Measurements from ENCODE around the gene RBM48. TPM values are rescaled to one million over a fixed set of nuclear protein-coding genes. Genes with fewer than 3 reads are reported as not detected.

RBM48 gene
- total RNA-seq, 2 experiments from 2014 or later, result 17.7 to 18.4 TPM

Other genes with a start within 250 kb of the RBM48 start
- 10 to 100 TPM; 13.8 to 14.3 TPM for gene GATAD1, start 81.3 kb upstream of the RBM48 start, total RNA-seq
- gene ERVW-1, start 50.8 kb upstream of the RBM48 start, total RNA-seq, result not detected
- 10 to 100 TPM; 16.1 to 18.9 TPM for gene PEX1, start 275 bp upstream of the RBM48 start, total RNA-seq
- 10 to 100 TPM; 30.3 to 34.0 TPM for gene FAM133B, start 61.6 kb downstream of the RBM48 start, total RNA-seq

Measured in activated CD4-positive, alpha-beta T cell treated with anti-CD3 and anti-CD28 coated beads, Interleukin-2, amount 10 ng/mL, durations not matched to agents 7 days and 5 days (primary cell).